Melanocyte of skin (primary cell): Measurements from ENCODE around the gene OPA3. TPM values are rescaled to one million over a fixed set of nuclear protein-coding genes. Genes with fewer than 3 reads are reported as not detected.

ENCODE experiments used
- total RNA-seq, 2 donors: library from RNA; depleted of rRNA; stranded (reverse); fragments of >200 nt; gene quantifications; 2 replicates each; pipeline ENCODE4 v1.2.3, GENCODE V29; 2012

Gene OPA3
- total RNA-seq = 10 to 100 TPM in 1 of 2 donors, 1 to 10 TPM in 1; 9.7 to 11.0 TPM

GRCh38 chr19:45584332-45585157 lies at the start of gene OPA3:
TSS of gene OPA3 (minus strand) at chr19:45584802. CDS start at chr19:45584764, 38 bp downstream.

GRCh38 chr19:45601524-45602374 lies 17.1 kb upstream of the OPA3 start, which contains the start of gene GPR4:
TSS of gene GPR4 (minus strand) at chr19:45602212. CDS start at chr19:45591866, 10,346 bp downstream.

GRCh38 chr19:45506989-45507871 lies 77.4 kb downstream of the OPA3 start, which contains the start of gene VASP:
TSS of gene VASP (plus strand) at chr19:45507479. CDS start at chr19:45507772, 293 bp downstream.

GRCh38 chr19:45498411-45499195 lies 86.0 kb downstream of the OPA3 start, which contains the start of gene PPM1N:
TSS of gene PPM1N (plus strand) at chr19:45498443. CDS start at chr19:45498473, 30 bp downstream.

Other genes starting within 250 kb of the OPA3 start
- not detected for gene KLC3, start 244.1 kb downstream of the OPA3 start, total RNA-seq
- 10 to 100 TPM; 11.7 to 19.0 TPM for gene ERCC2, start 214.2 kb downstream of the OPA3 start, total RNA-seq
- under 1 TPM; under 0.01 to 1.00 TPM for gene PPP1R13L, start 179.7 kb downstream of the OPA3 start, total RNA-seq
- 10 to 100 TPM in 1 of 2 donors, 1 to 10 TPM in 1; 3.1 to 13.0 TPM for gene POLR1G, start 178.2 kb downstream of the OPA3 start, total RNA-seq
- gene ERCC1, start 160.9 kb downstream of the OPA3 start, total RNA-seq = 10 to 100 TPM; 67.4 to 93.2 TPM
- under 1 TPM; 0.34 to 0.67 TPM for gene FOSB, start 116.8 kb downstream of the OPA3 start, total RNA-seq
- gene RTN2, start 87.8 kb downstream of the OPA3 start, total RNA-seq = 1 to 10 TPM; 8.0 to 9.6 TPM
- gene PPM1N, start 86.4 kb downstream of the OPA3 start, total RNA-seq = 1 to 10 TPM in 1 of 2 donors, under 1 TPM in 1; 0.67 to 1.4 TPM
- 10 to 100 TPM; 36.5 to 68.6 TPM for gene VASP, start 77.3 kb downstream of the OPA3 start, total RNA-seq
- gene GPR4, start 17.4 kb upstream of the OPA3 start, total RNA-seq = under 1 TPM in 1 of 2 donors, not detected in 1; under 0.01 TPM
- 10 to 100 TPM; 58.9 to 64.0 TPM for gene EML2, start 54.6 kb upstream of the OPA3 start, total RNA-seq
- under 1 TPM in 1 of 2 donors, not detected in 1; under 0.01 TPM for gene GIPR, start 83.4 kb upstream of the OPA3 start, total RNA-seq
- gene SNRPD2, start 107.2 kb upstream of the OPA3 start, total RNA-seq = 100 to 1,000 TPM; 193 to 358 TPM
- 10 to 100 TPM; 45.6 to 52.3 TPM for gene QPCTL, start 107.9 kb upstream of the OPA3 start, total RNA-seq
- 1 to 10 TPM; 5.9 to 7.7 TPM for gene FBXO46, start 146.1 kb upstream of the OPA3 start, total RNA-seq
- not detected for gene MEIOSIN, start 148.6 kb upstream of the OPA3 start, total RNA-seq
- gene SIX5, start 184.4 kb upstream of the OPA3 start, total RNA-seq = 1 to 10 TPM; 5.5 to 6.0 TPM
- gene DMPK, start 197.7 kb upstream of the OPA3 start, total RNA-seq = 1 to 10 TPM; 8.3 to 8.9 TPM
- 10 to 100 TPM; 30.6 to 37.6 TPM for gene DMWD, start 208.0 kb upstream of the OPA3 start, total RNA-seq
- gene RSPH6A, start 230.5 kb upstream of the OPA3 start, total RNA-seq = under 1 TPM in 1 of 2 donors, not detected in 1; 0.34 TPM